ENCODE results near the gene SIPA1L3. TPM values are rescaled to one million over a fixed set of nuclear protein-coding genes. Genes with fewer than 3 reads are reported as not detected.
A peak's percentile ranks its signal among the peaks of the same experiment; 100 is the strongest.

SIPA1L3 gene
- total and polyA plus RNA-seq, 10 of the 15 experiments (the other 5 are each of a cell fraction or from before 2014, with no cell fraction given): 0.24 to 66.2 (median 19.1) TPM

- TF ChIP-seq E2F8 (IDR thresholded peaks at IDR 0.05; ENCODE audit: low read depth, partially characterized antibody) (no peak), NRF1 (conservative IDR thresholded peaks at IDR 0.05; ENCODE audit: low read depth, low read length) (no peak), USF2 (IDR thresholded peaks at IDR 0.05; ENCODE audit: borderline replicate concordance, low read depth, low read length) (no peak), NFIC (IDR thresholded peaks at IDR 0.05; ENCODE audit: low read depth, low read length) (no peak), BRCA1 (IDR thresholded peaks at IDR 0.05; ENCODE audit: low read depth, low read length) (no peak), SMAD5 (IDR thresholded peaks at IDR 0.05; ENCODE audit: low read depth) (no peak), NFXL1 (IDR thresholded peaks at IDR 0.05; ENCODE audit: borderline replicate concordance) (no peak), IKZF1 (conservative IDR thresholded peaks at IDR 0.05) (peak; percentile 31), RELA (IDR thresholded peaks at IDR 0.05; ENCODE audit: borderline replicate concordance, partially characterized antibody) (no peak), IRF5 (IDR thresholded peaks at IDR 0.05; ENCODE audit: borderline replicate concordance) (no peak), ZBED1 (IDR thresholded peaks at IDR 0.05; ENCODE audit: borderline replicate concordance) (no peak), CEBPZ (IDR thresholded peaks at IDR 0.05; ENCODE audit: low read depth, low read length) (no peak), HSF1 (IDR thresholded peaks at IDR 0.05; ENCODE audit: low read depth, low read length) (no peak), BMI1 (IDR thresholded peaks at IDR 0.05; ENCODE audit: borderline replicate concordance) (no peak), BCL3 (IDR thresholded peaks at IDR 0.05; ENCODE audit: borderline replicate concordance, insufficient read depth, low read depth, low read length, poor library complexity, severe bottlenecking) (no peak), ASH2L (IDR thresholded peaks at IDR 0.05; ENCODE audit: borderline replicate concordance, low read depth) (no peak), EP300 (IDR thresholded peaks at IDR 0.05; ENCODE audit: borderline replicate concordance in 1 of 2, control insufficient read depth in 1 of 2, low read depth in 2 of 2, low read length in 2 of 2) (peak in 1 of 2 experiments; percentile 47; a peak in 1 of 4 replicates)
These were observed 71.0 kb downstream of the SIPA1L3 start (continued) for GRCh38 chr19:37977992-37978391.

Measured in GM12878 (cell line).